HepG2 (cell line): ENCODE data around the gene NRSN2. TPM values are rescaled to one million over a fixed set of nuclear protein-coding genes. Genes with fewer than 3 reads are reported as not detected.

Source experiments
- ASH2L ChIP-seq: fragments of 300-600, 200-600 bp; sonication (generic); IDR thresholded peaks from 2 replicates; pipeline ENCODE4 v1.7.0; 2017; ENCODE audit warnings: low read depth, mild to moderate bottlenecking, moderate library complexity, mixed read lengths, low read length; ENCODE audit not compliant: insufficient read length
- FOSL1 ChIP-seq: sonication (generic); formaldehyde crosslinking; IDR thresholded peaks from 2 replicates; pipeline ENCODE4 v1.9.0; 2021; ENCODE audit warnings: missing genetic modification reagents, borderline replicate concordance
- MXI1 ChIP-seq: IDR thresholded peaks from 3 replicates; pipeline ENCODE4 v1.6.1; 2012; ENCODE audit warnings: low read depth, low read length, inconsistent platforms, borderline replicate concordance
- RBM22 ChIP-seq: fragments of 200-400 bp; formaldehyde crosslinking; optimal IDR thresholded peaks from 2 replicates; pipeline ENCODE3; 2017; ENCODE audit warnings: mild to moderate bottlenecking, low read length, moderate library complexity
- REL ChIP-seq: sonication (generic); formaldehyde crosslinking; conservative IDR thresholded peaks from 2 replicates; pipeline ENCODE4 v1.8.0; 2022; ENCODE audit warnings: mild to moderate bottlenecking, missing genetic modification reagents, moderate library complexity
- RXRA ChIP-seq: sonication (generic); formaldehyde crosslinking; IDR thresholded peaks from 2 replicates; pipeline ENCODE4 v1.5.1; 2020; ENCODE audit warnings: missing genetic modification reagents
- SIN3A ChIP-seq: IDR thresholded peaks from 2 replicates; pipeline ENCODE4 v1.6.1; 2011; ENCODE audit warnings: low read depth, mild to moderate bottlenecking, control low read depth, low read length, borderline replicate concordance
- SOX6 ChIP-seq, 2 experiments: fragments of 450-650 bp in 1 of 2; sonication (generic) in 1 of 2; formaldehyde crosslinking in 1 of 2; IDR thresholded peaks; 2 replicates each; pipeline versions ENCODE4 v1.4.0 to v1.6.1; 2017 to 2020; ENCODE audit warnings: antibody characterized with exemption in 1 of 2, mild to moderate bottlenecking in 1 of 2, missing genetic modification reagents in 1 of 2
- TAF15 ChIP-seq: fragments of 200-400 bp; formaldehyde crosslinking; IDR thresholded peaks from one replicate; pipeline ENCODE4 v1.6.1; 2018; ENCODE audit warnings: mild to moderate bottlenecking, low read depth, low read length; ENCODE audit not compliant: poor library complexity, severe bottlenecking
- TMF1 ChIP-seq: sonication (generic); formaldehyde crosslinking; IDR thresholded peaks from 2 replicates; pipeline ENCODE4 v1.8.1; 2022; ENCODE audit warnings: low read depth, missing genetic modification reagents
- ZNF136 ChIP-seq: sonication (generic); formaldehyde crosslinking; IDR thresholded peaks from 2 replicates; pipeline ENCODE4 v1.8.1; 2022; ENCODE audit warnings: low read depth, mild to moderate bottlenecking, moderate library complexity, missing genetic modification reagents
- ZNF253 ChIP-seq: sonication (generic); formaldehyde crosslinking; IDR thresholded peaks from 2 replicates; pipeline ENCODE4 v1.8.0; 2022; ENCODE audit warnings: mild to moderate bottlenecking, missing genetic modification reagents, borderline replicate concordance
- ZNF263 ChIP-seq: sonication (generic); formaldehyde crosslinking; IDR thresholded peaks from 2 replicates; pipeline ENCODE4 v1.4.0; 2020; ENCODE audit warnings: missing genetic modification reagents
- ZNF546 ChIP-seq: sonication (generic); formaldehyde crosslinking; conservative IDR thresholded peaks from 2 replicates; pipeline ENCODE4 v1.8.1; 2023; ENCODE audit warnings: mild to moderate bottlenecking, missing genetic modification reagents
- ZNF569 ChIP-seq: sonication (generic); formaldehyde crosslinking; IDR thresholded peaks from 2 replicates; pipeline ENCODE4 v1.5.0; 2020; ENCODE audit warnings: mild to moderate bottlenecking, missing genetic modification reagents, moderate library complexity, borderline replicate concordance
- ZNF773 ChIP-seq: sonication (generic); formaldehyde crosslinking; IDR thresholded peaks from 2 replicates; pipeline ENCODE4 v1.4.0; 2020; ENCODE audit warnings: missing genetic modification reagents, borderline replicate concordance
- ZSCAN29 ChIP-seq: sonication (generic); formaldehyde crosslinking; conservative IDR thresholded peaks from 2 replicates; pipeline ENCODE4 v1.4.0; 2020; ENCODE audit warnings: mild to moderate bottlenecking, missing genetic modification reagents
- polyA plus RNA-seq, 8 experiments: library from polyadenylated mRNA; depleted of rRNA in 3 of 8; stranded (reverse) in 7 of 8; unstranded in 1 of 8; fragments of >200 nt; fragmentation: Illumina TruSeq in 4 of 8; extraction: Trizol in 4 of 8; gene quantifications; 2 replicates each; pipeline versions ENCODE4 v1.2.1 to v1.2.3, GENCODE V29; 2011 to 2016; ENCODE audit warnings: low read depth in 4 of 8, missing spikeins in 1 of 8, mixed read lengths in 1 of 8; ENCODE audit not compliant: insufficient read depth in 1 of 8
- total RNA-seq, 5 experiments: library from RNA; depleted of rRNA; stranded (reverse); fragments of >200 nt; fragmentation: Illumina TruSeq; extraction: Trizol; gene quantifications; 2 replicates each; pipeline ENCODE4 v1.2.3, GENCODE V29; 2016; ENCODE audit warnings: low read depth in 1 of 5
- TF ChIP-seq, protein P1 (sequence below): sonication (generic); formaldehyde crosslinking; IDR thresholded peaks from 2 replicates; pipeline ENCODE4 v1.4.0; 2020; ENCODE audit warnings: mild to moderate bottlenecking, missing genetic modification reagents

NRSN2 gene
- total and polyA plus RNA-seq, 2 of the 13 experiments (the other 11 are each of a cell fraction or from before 2014, with no cell fraction given), result 32.3 to 49.4 TPM

GRCh38 chr20:309841-310644, 36.9 kb upstream of the NRSN2 start (continued):
- TF ChIP-seq ZNF546 (0 out of 2 replicates have a peak, but pooled peaks have one; percentile 56), MXI1 (peak; percentile 59; the same call in 2 of the 3 replicates), RBM22 (no peak), FOSL1 (CRISPR knock-in tag) (no peak), ZSCAN29 (CRISPR knock-in tag) (no peak; the same call in 1 of the 2 replicates), REL (no peak), SIN3A (peak; percentile 7; the same call in 1 of the 2 replicates), ASH2L (no peak), RXRA (CRISPR knock-in tag) (peak; percentile 36; the same call in 1 of the 2 replicates), ZNF136 (CRISPR knock-in tag) (peak; percentile 91; the same call in 1 of the 2 replicates), SOX6 (IDR thresholded peaks at IDR 0.05) (no peak), SOX6 (CRISPR knock-in tag; IDR thresholded peaks at IDR 0.05) (peak; percentile 77), ZNF263 (CRISPR knock-in tag) (peak; percentile 48), ZNF773 (CRISPR knock-in tag) (peak; percentile 37; the same call in 1 of the 2 replicates), ZNF569 (CRISPR knock-in tag) (no peak), TMF1 (CRISPR knock-in tag) (0 out of 2 replicates have a peak, but pooled peaks have one; percentile 39), ZNF253 (CRISPR knock-in tag) (peak; percentile 74; the same call in 1 of the 2 replicates), TAF15 (no peak)
- TF ChIP-seq, protein P1, sequence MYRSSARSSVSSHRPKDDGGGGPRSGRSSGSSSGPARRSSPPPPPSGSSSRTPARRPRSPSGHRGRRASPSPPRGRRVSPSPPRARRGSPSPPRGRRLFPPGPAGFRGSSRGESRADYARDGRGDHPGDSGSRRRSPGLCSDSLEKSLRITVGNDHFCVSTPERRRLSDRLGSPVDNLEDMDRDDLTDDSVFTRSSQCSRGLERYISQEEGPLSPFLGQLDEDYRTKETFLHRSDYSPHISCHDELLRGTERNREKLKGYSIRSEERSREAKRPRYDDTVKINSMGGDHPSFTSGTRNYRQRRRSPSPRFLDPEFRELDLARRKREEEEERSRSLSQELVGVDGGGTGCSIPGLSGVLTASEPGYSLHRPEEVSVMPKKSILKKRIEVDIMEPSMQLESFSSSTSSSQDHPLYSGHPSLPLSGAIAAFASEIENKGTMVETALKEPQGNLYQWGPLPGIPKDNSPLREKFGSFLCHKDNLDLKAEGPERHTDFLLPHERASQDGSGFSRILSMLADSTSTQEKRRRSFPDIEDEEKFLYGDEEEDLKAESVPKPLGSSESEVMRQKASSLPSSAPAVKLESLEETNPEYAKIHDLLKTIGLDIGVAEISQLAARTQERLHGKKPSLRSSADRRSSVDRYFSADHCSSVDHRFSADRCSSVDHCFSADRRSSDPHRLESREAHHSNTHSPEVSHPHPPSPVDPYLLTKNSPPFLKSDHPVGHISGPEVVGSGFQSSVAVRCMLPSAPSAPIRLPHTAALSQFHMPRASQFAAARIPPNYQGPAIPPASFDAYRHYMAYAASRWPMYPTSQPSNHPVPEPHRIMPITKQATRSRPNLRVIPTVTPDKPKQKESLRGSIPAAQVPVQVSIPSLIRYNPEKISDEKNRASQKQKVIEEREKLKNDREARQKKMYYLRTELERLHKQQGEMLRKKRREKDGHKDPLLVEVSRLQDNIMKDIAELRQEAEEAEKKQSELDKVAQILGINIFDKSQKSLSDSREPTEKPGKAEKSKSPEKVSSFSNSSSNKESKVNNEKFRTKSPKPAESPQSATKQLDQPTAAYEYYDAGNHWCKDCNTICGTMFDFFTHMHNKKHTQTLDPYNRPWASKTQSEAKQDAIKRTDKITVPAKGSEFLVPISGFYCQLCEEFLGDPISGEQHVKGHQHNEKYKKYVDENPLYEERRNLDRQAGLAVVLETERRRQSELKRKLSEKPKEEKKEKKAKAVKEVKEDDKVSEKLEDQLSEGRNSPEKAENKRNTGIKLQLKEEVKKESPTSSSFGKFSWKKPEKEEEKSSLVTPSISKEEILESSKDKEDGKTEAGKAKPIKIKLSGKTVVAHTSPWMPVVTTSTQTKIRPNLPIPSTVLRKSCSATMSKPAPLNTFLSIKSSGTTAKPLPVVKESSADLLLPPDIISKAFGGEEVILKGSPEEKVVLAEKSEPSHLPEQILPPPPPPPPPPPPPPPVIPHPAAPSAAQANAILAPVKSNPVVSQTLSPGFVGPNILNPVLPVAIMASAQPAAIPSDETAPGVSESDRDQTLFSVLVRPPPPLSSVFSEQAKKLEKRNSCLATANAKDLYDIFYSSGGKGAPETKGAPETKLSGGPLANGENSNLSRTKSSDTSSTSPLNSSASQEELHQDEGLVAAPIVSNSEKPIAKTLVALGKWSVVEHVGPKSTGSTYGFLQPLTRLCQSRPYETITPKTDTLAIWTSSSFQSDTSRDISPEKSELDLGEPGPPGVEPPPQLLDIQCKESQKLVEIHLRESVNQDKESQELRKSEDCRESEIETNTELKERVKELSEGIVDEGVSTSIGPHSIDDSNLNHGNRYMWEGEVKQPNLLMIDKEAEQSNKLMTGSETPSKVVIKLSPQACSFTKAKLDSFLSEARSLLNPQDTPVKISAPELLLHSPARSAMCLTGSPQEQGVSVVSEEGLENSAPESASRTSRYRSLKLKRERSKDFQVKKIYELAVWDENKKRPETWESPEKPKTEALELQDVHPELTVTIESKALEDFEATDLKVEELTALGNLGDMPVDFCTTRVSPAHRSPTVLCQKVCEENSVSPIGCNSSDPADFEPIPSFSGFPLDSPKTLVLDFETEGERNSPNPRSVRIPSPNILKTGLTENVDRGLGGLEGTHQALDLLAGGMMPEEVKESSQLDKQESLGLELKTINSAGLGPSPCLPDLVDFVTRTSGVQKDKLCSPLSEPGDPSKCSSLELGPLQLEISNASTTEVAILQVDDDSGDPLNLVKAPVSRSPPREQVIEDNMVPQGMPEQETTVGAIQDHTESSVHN (CRISPR knock-in tag), result no peak
